ENCODE measurements around the gene NGLY1. TPM values are rescaled to one million over a fixed set of nuclear protein-coding genes. Genes with fewer than 3 reads are reported as not detected.

The NGLY1 gene
- total and polyA plus RNA-seq, 2 donors from 2014 or later = 22.6 to 32.0 TPM

DNA sequence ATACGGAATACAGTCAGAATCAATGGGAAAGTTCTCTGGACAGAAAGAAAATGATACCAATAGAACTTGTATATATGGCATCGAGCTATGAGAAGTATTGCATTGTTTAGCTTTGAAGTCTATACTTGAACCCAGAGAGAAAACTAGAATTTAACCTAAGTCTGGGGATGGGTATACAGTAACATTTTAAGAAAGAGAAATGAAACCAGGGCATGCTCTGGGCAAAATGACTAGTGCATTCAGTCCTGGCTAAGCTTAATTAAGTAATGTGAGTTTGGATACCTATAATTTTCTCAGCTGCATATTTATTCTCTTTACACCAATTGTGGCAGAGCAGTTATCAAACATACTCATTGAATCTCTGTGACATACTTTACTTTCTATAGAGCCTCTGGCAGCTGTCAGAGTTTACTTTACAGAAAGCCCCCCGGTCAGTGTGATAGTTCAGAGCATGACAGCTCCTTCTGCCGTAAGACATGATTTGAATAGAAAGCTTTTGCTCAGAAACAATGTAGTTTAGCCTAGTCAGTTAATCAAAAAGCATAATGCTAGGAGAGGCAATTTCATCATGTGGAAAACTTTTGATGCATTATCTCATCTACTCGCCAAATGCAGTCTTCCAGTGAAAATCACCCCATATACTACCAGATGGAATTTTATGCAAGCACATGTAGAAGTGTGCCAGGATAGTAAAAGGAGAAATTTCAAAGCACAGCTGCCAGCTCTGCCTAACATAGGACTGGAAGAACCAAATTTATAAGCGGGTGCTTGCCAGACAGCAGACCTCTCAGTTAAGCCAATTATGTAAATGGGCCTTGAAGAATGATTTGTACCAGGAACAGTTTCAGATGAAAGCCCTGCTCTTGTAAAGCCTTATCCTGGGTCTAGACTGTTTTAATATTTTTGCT, 47.4 kb upstream of the NGLY1 start:
- intact Hi-C loops (cut with DNase I) = no loop called here
- TF ChIP-seq, protein P1, sequence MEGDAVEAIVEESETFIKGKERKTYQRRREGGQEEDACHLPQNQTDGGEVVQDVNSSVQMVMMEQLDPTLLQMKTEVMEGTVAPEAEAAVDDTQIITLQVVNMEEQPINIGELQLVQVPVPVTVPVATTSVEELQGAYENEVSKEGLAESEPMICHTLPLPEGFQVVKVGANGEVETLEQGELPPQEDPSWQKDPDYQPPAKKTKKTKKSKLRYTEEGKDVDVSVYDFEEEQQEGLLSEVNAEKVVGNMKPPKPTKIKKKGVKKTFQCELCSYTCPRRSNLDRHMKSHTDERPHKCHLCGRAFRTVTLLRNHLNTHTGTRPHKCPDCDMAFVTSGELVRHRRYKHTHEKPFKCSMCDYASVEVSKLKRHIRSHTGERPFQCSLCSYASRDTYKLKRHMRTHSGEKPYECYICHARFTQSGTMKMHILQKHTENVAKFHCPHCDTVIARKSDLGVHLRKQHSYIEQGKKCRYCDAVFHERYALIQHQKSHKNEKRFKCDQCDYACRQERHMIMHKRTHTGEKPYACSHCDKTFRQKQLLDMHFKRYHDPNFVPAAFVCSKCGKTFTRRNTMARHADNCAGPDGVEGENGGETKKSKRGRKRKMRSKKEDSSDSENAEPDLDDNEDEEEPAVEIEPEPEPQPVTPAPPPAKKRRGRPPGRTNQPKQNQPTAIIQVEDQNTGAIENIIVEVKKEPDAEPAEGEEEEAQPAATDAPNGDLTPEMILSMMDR (IDR thresholded peaks at IDR 0.05; ENCODE audit: borderline replicate concordance, extremely low read depth, insufficient read depth) = no peak
- no peak for FAIRE-seq

DNA sequence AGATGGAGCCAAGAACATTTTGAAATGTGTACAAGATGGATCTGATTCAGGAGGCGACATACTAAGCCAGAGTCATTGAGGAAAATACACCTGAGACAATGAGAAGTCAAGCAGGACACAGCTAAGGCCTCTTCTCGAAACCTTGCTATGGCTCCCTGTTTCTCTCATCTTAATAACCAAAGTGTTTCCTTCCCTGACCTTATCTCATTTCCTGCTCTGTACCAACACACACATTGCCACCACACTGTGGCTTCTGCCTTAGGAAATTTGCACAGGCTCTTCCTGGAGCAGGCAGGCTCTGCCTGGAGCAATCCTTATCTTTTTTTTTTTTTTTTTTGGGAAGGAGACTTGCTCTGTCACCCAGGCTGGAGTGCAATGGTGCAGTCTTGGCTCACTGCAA, 43.3 kb upstream of the NGLY1 start:
- Histone ChIP-seq H3K9ac (ENCODE audit: low read length in 3 of 3) (no peak overlapping the region), H3K36me3 (ENCODE audit: control insufficient read depth in 2 of 3, insufficient read depth in 3 of 3, low read length in 3 of 3) (no peaks in the 10 kb centered on the region), H3K27me3 (ENCODE audit: control insufficient read depth, insufficient read depth, low read length) (no peaks in the 10 kb centered on the region), H3K9me3 (ENCODE audit: control insufficient read depth in 2 of 3, insufficient read depth in 1 of 3, low read length in 3 of 3) (no peaks in the 10 kb centered on the region), H3K4me3 (ENCODE audit: low read length in 3 of 3) (no peak overlapping the region), H3K27ac (ENCODE audit: low read depth in 2 of 2, low read length in 2 of 2) (no peak overlapping the region), H3K4me1 (ENCODE audit: control insufficient read depth in 2 of 3, insufficient read depth in 2 of 3, low read depth in 1 of 3, low read length in 3 of 3) (no peaks in the 10 kb centered on the region)
- DNase-seq (no peak), FAIRE-seq (no peak)
- intact Hi-C loops (cut with DNase I) = no loop called here
- TF ChIP-seq, protein P1 (IDR thresholded peaks at IDR 0.05; ENCODE audit: borderline replicate concordance, extremely low read depth, insufficient read depth) = no peak

More for the DNA sequence above, 47.4 kb upstream of the NGLY1 start:
- H3K9ac ChIP-seq (ENCODE audit: low read length in 3 of 3) = no peak overlapping the region
- no peaks in the 10 kb centered on the region for H3K9me3 ChIP-seq (ENCODE audit: control insufficient read depth in 2 of 3, insufficient read depth in 1 of 3, low read length in 3 of 3)
- no peaks in the 10 kb centered on the region for H3K27me3 ChIP-seq (ENCODE audit: control insufficient read depth, insufficient read depth, low read length)
- no peak for DNase-seq
- no peak overlapping the region for H3K27ac ChIP-seq (ENCODE audit: low read depth in 2 of 2, low read length in 2 of 2)
- H3K4me1 ChIP-seq (ENCODE audit: control insufficient read depth in 2 of 3, insufficient read depth in 2 of 3, low read depth in 1 of 3, low read length in 3 of 3) = no peaks in the 10 kb centered on the region
- no peaks in the 10 kb centered on the region for H3K36me3 ChIP-seq (ENCODE audit: control insufficient read depth in 2 of 3, insufficient read depth in 3 of 3, low read length in 3 of 3)
- no peak overlapping the region for H3K4me3 ChIP-seq (ENCODE audit: low read length in 3 of 3)

DNA sequence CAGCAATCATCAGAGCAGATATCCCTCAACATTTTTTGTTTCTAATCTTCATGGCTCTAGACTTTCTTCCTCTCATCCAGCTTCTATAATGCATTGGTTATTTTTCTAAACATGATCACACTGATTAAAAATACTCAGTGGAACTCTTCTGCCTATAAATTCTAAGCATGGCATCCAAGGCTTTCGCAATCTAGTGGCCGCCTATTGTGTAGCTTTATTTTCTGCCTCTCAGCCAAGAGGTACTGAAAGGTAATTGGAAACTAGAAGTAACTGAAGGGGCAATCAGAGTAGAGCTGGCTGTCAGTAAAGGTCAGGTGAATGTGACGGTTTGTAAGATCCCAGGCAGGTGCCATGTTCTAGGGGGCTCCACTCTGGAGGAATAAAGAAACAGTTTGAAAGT, 40.1 kb upstream of the NGLY1 start:
- Histone ChIP-seq H3K27ac (ENCODE audit: low read depth in 2 of 2, low read length in 2 of 2) (no peak overlapping the region), H3K4me1 (ENCODE audit: control insufficient read depth in 2 of 3, insufficient read depth in 2 of 3, low read depth in 1 of 3, low read length in 3 of 3) (no peaks in the 10 kb centered on the region), H3K9ac (ENCODE audit: low read length in 3 of 3) (no peak overlapping the region), H3K4me3 (ENCODE audit: low read length in 3 of 3) (no peak overlapping the region), H3K36me3 (ENCODE audit: control insufficient read depth in 2 of 3, insufficient read depth in 3 of 3, low read length in 3 of 3) (no peaks in the 10 kb centered on the region), H3K9me3 (ENCODE audit: control insufficient read depth in 2 of 3, insufficient read depth in 1 of 3, low read length in 3 of 3) (no peaks in the 10 kb centered on the region), H3K27me3 (ENCODE audit: control insufficient read depth, insufficient read depth, low read length) (no peaks in the 10 kb centered on the region)
- DNase-seq (no peak), FAIRE-seq (no peak)
- intact Hi-C loops (cut with DNase I) = no loop called here
- TF ChIP-seq, protein P1 (IDR thresholded peaks at IDR 0.05; ENCODE audit: borderline replicate concordance, extremely low read depth, insufficient read depth) = no peak
